NCI-H2196 (cell line): ENCODE measurements around the gene TMCC1.
"Not testable (repeated sequence)": the region's sequence is repeated elsewhere in the genome, so short reads cannot be mapped to it uniquely, and the experiment has no call there.

Source experiments
- DNase-seq: peaks from one replicate; lab custom pipeline; 2025; ENCODE audit not compliant: unreplicated experiment; lab: John Stamatoyannopoulos, UW

TMCC1 gene

GRCh38 chr3:129689036-129689435, 204.5 kb downstream of the TMCC1 start:
- DNase-seq: no peak

- peak; percentile 82 for DNase-seq
Observed at GRCh38 chr3:129688271-129688895, 205.1 kb downstream of the TMCC1 start.

GRCh38 chr3:129687586-129688125, 205.9 kb downstream of the TMCC1 start:
- no peak for DNase-seq

- DNase-seq: peak; percentile 70
Observed at GRCh38 chr3:129686941-129687340, 206.6 kb downstream of the TMCC1 start.

GRCh38 chr3:129684270-129684669, 209.2 kb downstream of the TMCC1 start:
- no peak for DNase-seq

- DNase-seq: no peak
Observed at GRCh38 chr3:129683201-129683600, 210.3 kb downstream of the TMCC1 start.

- no peak for DNase-seq
Observed at GRCh38 chr3:129676985-129677384, 216.5 kb downstream of the TMCC1 start.

GRCh38 chr3:129674798-129675123, 218.8 kb downstream of the TMCC1 start:
- DNase-seq: not testable (repeated sequence)

GRCh38 chr3:129673897-129674797, 219.4 kb downstream of the TMCC1 start:
- no peak for DNase-seq

- DNase-seq: no peak
Observed at GRCh38 chr3:129673012-129673411, 220.5 kb downstream of the TMCC1 start.

- no peak for DNase-seq
Observed at GRCh38 chr3:129672412-129672811, 221.1 kb downstream of the TMCC1 start.

- no peak for DNase-seq
Observed at GRCh38 chr3:129665024-129665768, 228.3 kb downstream of the TMCC1 start.

GRCh38 chr3:129663930-129664646, 229.4 kb downstream of the TMCC1 start:
- no peak for DNase-seq

GRCh38 chr3:129663045-129663446, 230.5 kb downstream of the TMCC1 start:
- no peak for DNase-seq

GRCh38 chr3:129662191-129662608, 231.3 kb downstream of the TMCC1 start:
- no peak for DNase-seq

- DNase-seq: no peak
Observed at GRCh38 chr3:129661766-129662165, 231.7 kb downstream of the TMCC1 start.

- no peak for DNase-seq
Observed at GRCh38 chr3:129658110-129658843, 235.2 kb downstream of the TMCC1 start.

GRCh38 chr3:129657261-129658046, 236.1 kb downstream of the TMCC1 start:
- no peak for DNase-seq

GRCh38 chr3:129656659-129657247, 236.8 kb downstream of the TMCC1 start:
- DNase-seq: no peak
